ENCODE results near the gene ARHGAP40.

DNA sequence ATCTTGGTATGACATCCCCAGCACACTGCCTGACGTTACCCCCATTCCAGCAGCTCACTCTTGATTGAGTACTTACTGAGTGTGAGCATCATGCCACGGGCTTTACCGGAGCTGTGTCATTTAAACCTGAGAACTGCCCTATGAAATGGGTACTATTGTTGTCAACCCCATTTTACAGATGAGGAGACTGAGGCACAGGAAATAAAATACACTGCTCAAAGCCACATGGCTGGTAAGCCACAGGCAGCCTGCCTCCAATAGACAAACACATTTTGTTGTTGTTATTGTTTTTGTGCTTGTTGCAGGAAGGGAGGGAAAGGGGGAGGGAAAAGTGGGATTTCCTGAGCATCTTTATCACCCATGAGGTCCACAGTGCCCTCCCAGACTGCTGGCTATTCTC, 69.2 kb downstream of the ARHGAP40 start:
- TF ChIP-seq, protein P1, sequence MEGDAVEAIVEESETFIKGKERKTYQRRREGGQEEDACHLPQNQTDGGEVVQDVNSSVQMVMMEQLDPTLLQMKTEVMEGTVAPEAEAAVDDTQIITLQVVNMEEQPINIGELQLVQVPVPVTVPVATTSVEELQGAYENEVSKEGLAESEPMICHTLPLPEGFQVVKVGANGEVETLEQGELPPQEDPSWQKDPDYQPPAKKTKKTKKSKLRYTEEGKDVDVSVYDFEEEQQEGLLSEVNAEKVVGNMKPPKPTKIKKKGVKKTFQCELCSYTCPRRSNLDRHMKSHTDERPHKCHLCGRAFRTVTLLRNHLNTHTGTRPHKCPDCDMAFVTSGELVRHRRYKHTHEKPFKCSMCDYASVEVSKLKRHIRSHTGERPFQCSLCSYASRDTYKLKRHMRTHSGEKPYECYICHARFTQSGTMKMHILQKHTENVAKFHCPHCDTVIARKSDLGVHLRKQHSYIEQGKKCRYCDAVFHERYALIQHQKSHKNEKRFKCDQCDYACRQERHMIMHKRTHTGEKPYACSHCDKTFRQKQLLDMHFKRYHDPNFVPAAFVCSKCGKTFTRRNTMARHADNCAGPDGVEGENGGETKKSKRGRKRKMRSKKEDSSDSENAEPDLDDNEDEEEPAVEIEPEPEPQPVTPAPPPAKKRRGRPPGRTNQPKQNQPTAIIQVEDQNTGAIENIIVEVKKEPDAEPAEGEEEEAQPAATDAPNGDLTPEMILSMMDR (conservative IDR thresholded peaks at IDR 0.05; ENCODE audit: low read depth in 2 of 2) = no peak
- TF ChIP-seq EZH2 (IDR thresholded peaks at IDR 0.05; ENCODE audit: low read depth, unreplicated experiment) (no peak), ZNF331 (CRISPR knock-in tag; IDR thresholded peaks at IDR 0.05; ENCODE audit: low read depth) (no peak), CREB1 (CRISPR knock-in tag; IDR thresholded peaks at IDR 0.05; ENCODE audit: low read depth) (no peak), ZNF114 (CRISPR knock-in tag; IDR thresholded peaks at IDR 0.05) (no peak), POLR2AphosphoS5 (IDR thresholded peaks at IDR 0.05; ENCODE audit: low read depth) (no peak), EZH2phosphoT487 (IDR thresholded peaks at IDR 0.05; ENCODE audit: unreplicated experiment) (no peak)
- TF ChIP-seq, protein P2, sequence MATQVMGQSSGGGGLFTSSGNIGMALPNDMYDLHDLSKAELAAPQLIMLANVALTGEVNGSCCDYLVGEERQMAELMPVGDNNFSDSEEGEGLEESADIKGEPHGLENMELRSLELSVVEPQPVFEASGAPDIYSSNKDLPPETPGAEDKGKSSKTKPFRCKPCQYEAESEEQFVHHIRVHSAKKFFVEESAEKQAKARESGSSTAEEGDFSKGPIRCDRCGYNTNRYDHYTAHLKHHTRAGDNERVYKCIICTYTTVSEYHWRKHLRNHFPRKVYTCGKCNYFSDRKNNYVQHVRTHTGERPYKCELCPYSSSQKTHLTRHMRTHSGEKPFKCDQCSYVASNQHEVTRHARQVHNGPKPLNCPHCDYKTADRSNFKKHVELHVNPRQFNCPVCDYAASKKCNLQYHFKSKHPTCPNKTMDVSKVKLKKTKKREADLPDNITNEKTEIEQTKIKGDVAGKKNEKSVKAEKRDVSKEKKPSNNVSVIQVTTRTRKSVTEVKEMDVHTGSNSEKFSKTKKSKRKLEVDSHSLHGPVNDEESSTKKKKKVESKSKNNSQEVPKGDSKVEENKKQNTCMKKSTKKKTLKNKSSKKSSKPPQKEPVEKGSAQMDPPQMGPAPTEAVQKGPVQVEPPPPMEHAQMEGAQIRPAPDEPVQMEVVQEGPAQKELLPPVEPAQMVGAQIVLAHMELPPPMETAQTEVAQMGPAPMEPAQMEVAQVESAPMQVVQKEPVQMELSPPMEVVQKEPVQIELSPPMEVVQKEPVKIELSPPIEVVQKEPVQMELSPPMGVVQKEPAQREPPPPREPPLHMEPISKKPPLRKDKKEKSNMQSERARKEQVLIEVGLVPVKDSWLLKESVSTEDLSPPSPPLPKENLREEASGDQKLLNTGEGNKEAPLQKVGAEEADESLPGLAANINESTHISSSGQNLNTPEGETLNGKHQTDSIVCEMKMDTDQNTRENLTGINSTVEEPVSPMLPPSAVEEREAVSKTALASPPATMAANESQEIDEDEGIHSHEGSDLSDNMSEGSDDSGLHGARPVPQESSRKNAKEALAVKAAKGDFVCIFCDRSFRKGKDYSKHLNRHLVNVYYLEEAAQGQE (IDR thresholded peaks at IDR 0.05; ENCODE audit: unreplicated experiment) = no peak
